Cerebellar nuclear complex (tissue), 1 donor: ENCODE data around the gene TMC3.
"Not testable (repeated sequence)": the region's sequence is repeated elsewhere in the genome, so short reads cannot be mapped to it uniquely, and the experiment has no call there.

ENCODE experiments used
- DNase-seq, 2 experiments: peaks; one replicate each; lab custom pipeline; 2025; lab: John Stamatoyannopoulos, UW

Gene TMC3

DNA sequence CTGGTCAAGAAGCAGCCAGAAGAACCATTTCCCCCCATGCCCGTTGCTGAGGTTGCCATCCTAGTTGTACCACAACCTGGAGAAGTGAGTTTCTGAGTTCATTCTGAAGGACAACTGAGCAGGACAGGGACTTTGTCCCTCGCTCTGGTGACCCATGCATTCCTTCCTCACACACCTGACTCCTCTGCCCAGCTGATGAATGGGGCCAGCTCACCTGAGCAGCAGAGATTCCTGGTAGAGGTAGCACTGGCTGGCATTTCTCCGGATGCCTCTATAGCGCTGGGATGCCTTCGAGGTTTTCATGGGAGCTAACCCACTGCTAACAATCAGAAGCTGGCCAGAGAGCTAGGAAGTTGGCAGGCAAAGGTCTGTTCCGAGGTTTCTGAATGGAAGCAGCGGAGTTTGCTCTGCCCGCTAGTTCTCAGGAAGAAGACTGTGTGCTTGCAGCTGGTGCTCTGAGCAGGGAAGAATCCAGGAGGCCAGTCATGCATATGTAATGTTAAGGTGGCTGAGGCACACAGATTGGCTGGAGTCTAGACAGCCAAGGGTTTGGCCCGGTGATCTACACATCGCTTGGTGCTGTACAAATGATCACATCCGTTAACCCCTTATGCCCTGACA, at the start of gene TMC3:
TMC3 (minus strand) TSS at position 439 of the 621 bp plus-strand sequence; CDS start at position 303, 136 bp downstream.
- peak in 1 of 2 experiments; percentile 15 for DNase-seq

- DNase-seq: no peak
These were observed 47.4 kb upstream of the TMC3 start for GRCh38 chr15:81421461-81421860.

DNA sequence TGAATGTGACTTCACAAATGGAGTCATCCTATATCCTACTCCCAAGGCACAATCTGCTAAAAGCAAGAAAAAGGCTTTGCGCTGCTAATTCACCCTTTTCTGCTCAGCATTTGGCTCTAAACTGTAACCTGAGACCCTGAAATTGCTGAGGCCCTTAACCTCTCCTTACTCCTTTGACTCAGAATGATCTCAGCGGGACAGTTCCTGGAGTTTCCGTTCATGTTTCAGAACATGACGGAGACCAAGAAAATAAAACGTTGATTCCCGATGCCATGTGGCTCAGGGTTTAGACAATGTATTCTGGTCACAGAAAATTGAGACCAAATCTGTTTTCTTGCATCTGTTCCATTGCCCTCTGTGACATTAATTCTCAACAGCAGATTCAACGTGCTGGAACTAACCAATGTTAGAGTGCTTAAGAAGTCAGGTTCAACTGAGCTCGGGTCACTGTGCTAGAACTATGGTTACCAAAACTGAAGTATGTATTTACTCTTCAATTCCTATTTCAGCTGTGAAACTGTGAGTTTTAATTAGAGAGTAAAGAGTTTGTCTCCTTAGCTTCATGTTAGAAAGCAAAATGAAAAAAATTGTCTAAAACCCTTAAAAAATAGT, 45.4 kb upstream of the TMC3 start:
- no peak for DNase-seq

DNA sequence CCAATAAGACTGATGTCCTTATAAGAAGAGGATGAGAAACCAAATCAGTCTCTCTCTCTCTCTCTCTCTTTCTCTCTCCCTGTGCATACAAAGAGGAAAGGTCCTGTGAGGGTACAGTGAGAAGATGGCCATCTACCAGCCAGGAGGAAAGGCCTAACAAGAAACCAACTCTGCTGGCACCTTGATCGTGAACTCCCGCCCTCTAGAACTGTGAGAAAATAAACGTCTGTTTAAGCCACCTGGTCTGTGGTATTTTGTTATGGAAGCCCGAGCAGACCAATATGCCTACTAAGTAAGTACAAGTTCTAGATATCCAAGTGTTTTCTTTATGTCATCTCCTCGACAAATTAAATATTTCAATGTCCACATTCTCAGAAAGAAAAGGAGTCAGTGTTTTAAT, 44.9 kb upstream of the TMC3 start:
- DNase-seq: no peak

GRCh38 chr15:81418444-81418843, 44.4 kb upstream of the TMC3 start:
- no peak for DNase-seq

GRCh38 chr15:81414274-81414968, 40.4 kb upstream of the TMC3 start:
- DNase-seq: not testable (repeated sequence)

DNA sequence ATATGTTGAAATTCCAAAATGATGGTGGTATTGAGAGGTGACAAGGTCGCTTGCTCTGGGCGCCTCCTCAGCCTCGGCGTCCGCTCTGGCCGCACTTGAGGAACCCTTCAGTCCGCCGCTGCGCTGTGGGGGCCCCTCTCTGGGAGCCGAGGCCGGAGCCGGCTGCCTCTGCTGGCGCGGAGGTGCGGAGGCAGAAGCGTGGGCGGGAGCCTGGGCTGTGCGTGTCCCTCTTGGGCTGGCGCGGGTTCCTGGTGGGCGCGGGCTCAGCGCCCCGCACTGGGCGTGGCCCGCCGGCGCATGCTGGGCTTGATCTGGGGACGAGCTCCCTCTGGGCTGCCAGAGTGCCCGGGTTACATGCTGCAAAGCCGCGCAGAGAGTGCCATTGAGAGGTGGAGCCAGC, 39.8 kb upstream of the TMC3 start:
- no peak for DNase-seq

- DNase-seq: no peak
These were observed 38.1 kb upstream of the TMC3 start for GRCh38 chr15:81411969-81412633.

- DNase-seq: no peak
These were observed 37.0 kb upstream of the TMC3 start for GRCh38 chr15:81411051-81411450.

DNA sequence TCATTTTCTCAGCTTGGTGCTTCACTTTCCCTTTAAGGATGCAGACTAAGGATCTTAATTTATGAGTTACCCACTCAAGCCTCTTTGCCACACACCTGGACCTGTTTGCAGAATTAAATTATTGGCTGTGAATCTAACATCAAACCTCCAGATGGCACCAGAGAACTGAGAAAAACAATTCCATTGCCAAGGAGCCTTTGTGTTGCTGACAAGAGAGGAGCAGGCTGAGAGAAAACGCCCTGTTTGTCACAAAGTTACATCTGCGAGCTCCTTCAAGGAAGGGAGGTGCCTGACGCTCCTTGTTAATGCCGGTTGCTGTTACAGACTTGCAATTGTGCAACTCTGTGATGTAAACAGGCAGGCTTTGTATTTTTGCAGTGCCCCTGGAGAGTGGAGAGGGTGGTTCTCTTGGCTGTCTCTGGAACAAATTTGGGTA, 36.3 kb upstream of the TMC3 start:
- peak in 1 of 2 experiments; percentile 34 for DNase-seq

DNA sequence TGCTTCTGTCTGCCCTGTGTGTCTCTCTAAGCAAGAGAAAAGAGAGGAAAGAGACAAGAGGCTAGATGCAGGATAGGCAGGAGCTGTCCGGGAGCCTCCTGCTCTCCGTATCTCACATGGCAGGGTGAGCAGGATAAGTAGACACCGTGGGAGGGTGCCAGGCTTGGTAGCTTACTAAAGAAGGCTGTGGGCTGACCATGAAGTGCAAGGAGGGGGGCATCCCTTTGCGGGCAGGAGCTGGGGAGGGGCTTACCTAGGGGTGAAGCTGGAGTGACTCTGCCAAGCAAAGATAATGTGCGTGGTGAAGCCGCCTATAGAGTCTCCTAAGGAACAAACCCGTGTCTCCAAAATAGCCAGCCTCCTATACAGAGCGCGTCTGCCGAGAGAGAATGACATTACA, 33.7 kb upstream of the TMC3 start:
- no peak for DNase-seq

- no peak for DNase-seq
These were observed 33.2 kb upstream of the TMC3 start for GRCh38 chr15:81407176-81407575.

GRCh38 chr15:81400640-81401236, 26.7 kb upstream of the TMC3 start:
- DNase-seq: peak in 1 of 2 experiments; percentile 31

- DNase-seq: no peak
These were observed 25.0 kb upstream of the TMC3 start for GRCh38 chr15:81398910-81399551.

DNA sequence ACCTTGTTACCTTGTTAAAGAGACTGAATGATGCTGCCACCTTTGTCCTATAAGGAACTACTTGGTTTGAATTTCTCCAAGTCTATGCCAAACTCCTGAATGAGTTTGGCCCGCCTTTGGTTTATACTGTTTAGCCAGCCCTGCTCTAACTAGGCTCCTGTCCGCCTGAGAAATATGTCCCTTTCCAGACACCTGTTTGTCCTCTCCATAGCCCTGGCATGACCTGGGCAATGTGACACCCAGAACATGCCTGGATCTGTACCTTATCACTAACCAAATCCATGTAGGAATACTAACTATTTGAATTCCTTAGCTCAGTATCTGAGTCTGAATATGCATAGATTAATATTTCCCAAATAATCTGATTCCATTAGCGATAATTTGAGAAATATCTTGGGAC, 24.4 kb upstream of the TMC3 start:
- DNase-seq: no peak

- DNase-seq: no peak
These were observed 20.6 kb upstream of the TMC3 start for GRCh38 chr15:81394603-81395002.

GRCh38 chr15:81391657-81392056, 17.6 kb upstream of the TMC3 start:
- DNase-seq: no peak

DNA sequence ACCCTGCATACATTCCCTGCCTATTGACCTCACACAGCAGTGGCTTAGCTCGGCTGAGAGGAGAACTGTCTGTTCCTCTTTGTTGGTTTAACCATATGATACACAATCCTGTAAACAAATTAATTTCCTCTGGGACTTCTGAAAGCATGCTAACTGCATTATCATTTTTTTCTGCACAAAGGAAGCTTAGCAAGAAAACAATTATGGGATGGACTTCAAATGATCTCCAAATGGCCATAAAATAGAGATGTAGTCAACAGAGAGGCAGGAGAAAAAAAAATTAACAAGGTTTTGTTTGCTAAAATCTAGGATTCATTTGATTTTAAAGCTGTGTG, 14.4 kb upstream of the TMC3 start:
- no peak for DNase-seq

DNA sequence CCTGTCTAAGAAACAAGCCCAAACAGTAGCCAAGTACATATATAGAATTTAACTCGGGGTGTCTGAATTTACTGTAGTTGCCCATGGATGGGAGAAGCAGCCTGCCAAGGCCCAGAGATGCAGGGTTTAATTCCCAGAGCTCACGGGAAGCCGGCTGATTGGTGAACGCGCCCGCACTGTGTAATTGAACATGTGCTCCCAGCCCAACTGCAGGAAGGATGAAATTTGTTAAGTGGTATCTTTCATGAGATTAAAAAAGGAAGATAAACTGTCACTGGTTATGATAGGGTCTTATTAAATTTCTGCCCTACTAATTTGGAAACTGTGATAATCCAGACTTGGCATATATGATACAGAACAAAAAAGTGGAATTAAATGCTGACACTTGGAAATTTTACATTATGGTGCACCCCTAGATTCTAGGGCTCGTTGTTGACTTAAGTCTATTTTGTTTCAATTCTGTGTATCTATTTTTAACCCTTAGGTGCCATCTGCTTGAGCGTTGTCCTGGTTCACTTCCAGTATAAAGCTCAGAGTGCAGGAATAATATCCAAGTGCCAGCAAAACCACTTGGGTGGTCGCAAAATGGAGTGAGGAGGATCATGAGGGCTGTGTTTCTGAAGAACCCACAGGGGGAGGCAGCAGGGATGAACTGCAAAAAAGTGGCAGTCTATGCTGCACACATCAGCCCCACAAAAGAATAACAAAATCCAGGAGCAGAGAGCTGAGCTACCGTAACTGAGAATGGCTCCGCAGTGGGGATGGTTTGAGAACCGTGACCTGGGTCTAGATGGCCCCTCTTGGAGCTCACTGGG, 13.8 kb upstream of the TMC3 start:
- no peak for DNase-seq

- no peak for DNase-seq
These were observed 12.9 kb upstream of the TMC3 start for GRCh38 chr15:81386947-81387346.

DNA sequence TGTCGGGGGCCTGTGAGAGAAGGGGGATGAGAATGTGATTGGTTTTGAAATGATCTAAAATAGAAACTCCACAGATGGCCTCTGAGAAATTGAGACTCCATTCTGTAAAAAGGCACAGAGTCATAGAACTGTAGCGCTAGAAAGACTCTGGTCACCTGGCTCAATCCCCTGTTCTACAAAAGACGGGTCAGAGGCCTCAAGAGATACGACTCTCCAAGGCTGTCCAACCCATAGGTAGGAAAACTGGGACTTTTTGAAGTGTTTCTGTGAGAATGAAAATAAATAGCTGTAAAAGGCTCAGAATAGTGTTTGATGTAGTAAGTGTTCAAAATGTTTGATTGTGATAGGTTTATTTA, 11.7 kb upstream of the TMC3 start:
- no peak for DNase-seq
